Caco-2 (cell line): ENCODE results near the gene DCTN2. TPM values are rescaled to one million over a fixed set of nuclear protein-coding genes. Genes with fewer than 3 reads are reported as not detected.
"Not testable (repeated sequence)": the region's sequence is repeated elsewhere in the genome, so short reads cannot be mapped to it uniquely, and the experiment has no call there.

Experiments
- BruUV-seq: library from RNA; stranded (reverse); fragments of 400-500 nt; replicated peaks from 2 replicates; lab custom pipeline; 2021; lab: Mats Ljungman, UMichigan
- CTCF ChIA-PET: fragments of 300-600 bp; sonication (Branson Sonifier 250); formaldehyde crosslinking; loops from one replicate; lab custom pipeline; 2022; ENCODE audit warnings: antibody characterized with exemption; lab: Charles Lee
- POLR2A ChIA-PET: fragments of 300-600 bp; sonication (Branson Sonifier 250); formaldehyde crosslinking; loops from one replicate; lab custom pipeline; 2022; ENCODE audit warnings: antibody characterized with exemption; lab: Charles Lee
- DNase-seq, 2 experiments: peaks; one replicate each; pipeline versions ENCODE4 v3.0.0 to v3.0.0-alpha.2; 2020 to 2022
- H3K27me3 ChIP-seq: replicated peaks from 2 replicates; pipeline ENCODE4 v1.6.0; 2011; ENCODE audit warnings: low read length; ENCODE audit not compliant: control insufficient read depth, insufficient read depth
- H3K36me3 ChIP-seq: 2 replicates; pipeline ENCODE4 v1.5.1; 2011; ENCODE audit warnings: low read length; ENCODE audit not compliant: control insufficient read depth, insufficient read depth
- H3K4me1 ChIP-seq: fragments of 250-450 bp; sonication (Bioruptor Pico); 2 replicates; pipeline ENCODE4 v1.5.1; 2020; ENCODE audit warnings: mild to moderate bottlenecking
- H3K4me3 ChIP-seq: 2 replicates; pipeline ENCODE4 v1.5.1; 2011; ENCODE audit warnings: low read depth, mild to moderate bottlenecking, control low read depth, low read length
- H3K9me3 ChIP-seq: fragments of 250-450 bp; sonication (Bioruptor Pico); 2 replicates; pipeline ENCODE4 v1.5.1; 2020; ENCODE audit warnings: mild to moderate bottlenecking, moderate library complexity
- H3K27ac Mint-ChIP-seq: one replicate; pipeline ENCODE4 v1.8.0; 2022; ENCODE audit warnings: mixed read lengths; ENCODE audit not compliant: unreplicated experiment
- H3K27me3 Mint-ChIP-seq: one replicate; pipeline ENCODE4 v1.8.0; 2022; ENCODE audit warnings: mixed read lengths; ENCODE audit not compliant: insufficient read depth, unreplicated experiment
- H3K36me3 Mint-ChIP-seq: one replicate; pipeline ENCODE4 v1.8.0; 2022; ENCODE audit warnings: mild to moderate bottlenecking, mixed read lengths; ENCODE audit not compliant: insufficient read depth, unreplicated experiment
- H3K4me1 Mint-ChIP-seq: one replicate; pipeline ENCODE4 v1.8.0; 2022; ENCODE audit warnings: low read depth, mixed read lengths; ENCODE audit not compliant: unreplicated experiment
- H3K4me3 Mint-ChIP-seq: one replicate; pipeline ENCODE4 v1.8.0; 2022; ENCODE audit warnings: mild to moderate bottlenecking, moderate library complexity, mixed read lengths; ENCODE audit not compliant: unreplicated experiment
- H3K9me3 Mint-ChIP-seq: one replicate; pipeline ENCODE4 v1.8.0; 2022; ENCODE audit warnings: mixed read lengths; ENCODE audit not compliant: unreplicated experiment
- intact Hi-C: fragments of 100-400 bp; cut with micrococcal nuclease; formaldehyde crosslinking; loops from one replicate; pipeline ENCODE4 v1.10.0; 2022; ENCODE audit not compliant: unreplicated experiment
- total RNA-seq: library from RNA; stranded (reverse); gene quantifications from 2 replicates; pipeline ENCODE4 v1.2.3, GENCODE V29; 2022
- TF ChIP-seq, protein P1 (sequence below), 2 experiments: fragments of 200-600 bp in 1 of 2; IDR thresholded peaks; 1 replicate in 1 of 2; 2 replicates in 1 of 2; pipeline versions ENCODE4 v1.5.1 to v1.8.0; 2011 to 2022; ENCODE audit warnings: antibody characterized with exemption in 1 of 2, control low read depth in 1 of 2, inconsistent platforms in 1 of 2, low read depth in 1 of 2, low read length in 1 of 2, mild to moderate bottlenecking in 1 of 2, moderate library complexity in 1 of 2; ENCODE audit not compliant: insufficient read depth in 1 of 2, severe bottlenecking in 1 of 2, unreplicated experiment in 1 of 2

DCTN2 gene
- total RNA-seq, 1 experiment from 2014 or later: 94.4 TPM

GRCh38 chr12:57575771-57576612 lies 29.0 kb upstream of the DCTN2 start:
- H3K36me3 Mint-ChIP-seq: peaks cover 7% of the 10 kb centered on the region
- CTCF ChIA-PET: no interaction called here

DNA sequence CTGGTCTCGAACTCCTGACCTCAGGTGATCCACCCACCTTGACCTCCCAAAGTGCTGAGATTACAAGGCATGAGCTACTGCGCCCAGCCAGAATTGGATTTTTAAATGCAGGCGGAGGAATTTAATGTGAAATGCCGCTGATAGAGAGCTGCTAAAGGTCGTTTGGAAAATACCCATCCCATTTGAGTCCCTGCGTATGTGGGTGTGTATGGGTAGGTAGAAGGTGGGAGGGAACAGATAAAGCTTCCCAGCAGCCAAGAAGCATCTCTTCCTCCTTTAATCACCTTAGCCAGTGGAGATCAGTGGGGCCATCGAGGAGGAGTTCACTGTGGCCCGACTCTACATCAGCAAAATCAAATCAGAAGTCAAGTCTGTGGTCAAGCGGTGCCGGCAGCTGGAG lies 27.8 kb upstream of the DCTN2 start:
- TF ChIP-seq, protein P1, sequence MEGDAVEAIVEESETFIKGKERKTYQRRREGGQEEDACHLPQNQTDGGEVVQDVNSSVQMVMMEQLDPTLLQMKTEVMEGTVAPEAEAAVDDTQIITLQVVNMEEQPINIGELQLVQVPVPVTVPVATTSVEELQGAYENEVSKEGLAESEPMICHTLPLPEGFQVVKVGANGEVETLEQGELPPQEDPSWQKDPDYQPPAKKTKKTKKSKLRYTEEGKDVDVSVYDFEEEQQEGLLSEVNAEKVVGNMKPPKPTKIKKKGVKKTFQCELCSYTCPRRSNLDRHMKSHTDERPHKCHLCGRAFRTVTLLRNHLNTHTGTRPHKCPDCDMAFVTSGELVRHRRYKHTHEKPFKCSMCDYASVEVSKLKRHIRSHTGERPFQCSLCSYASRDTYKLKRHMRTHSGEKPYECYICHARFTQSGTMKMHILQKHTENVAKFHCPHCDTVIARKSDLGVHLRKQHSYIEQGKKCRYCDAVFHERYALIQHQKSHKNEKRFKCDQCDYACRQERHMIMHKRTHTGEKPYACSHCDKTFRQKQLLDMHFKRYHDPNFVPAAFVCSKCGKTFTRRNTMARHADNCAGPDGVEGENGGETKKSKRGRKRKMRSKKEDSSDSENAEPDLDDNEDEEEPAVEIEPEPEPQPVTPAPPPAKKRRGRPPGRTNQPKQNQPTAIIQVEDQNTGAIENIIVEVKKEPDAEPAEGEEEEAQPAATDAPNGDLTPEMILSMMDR (IDR thresholded peaks at IDR 0.05; ENCODE audit: insufficient read depth in 1 of 2, low read depth in 1 of 2, low read length in 1 of 2, severe bottlenecking in 1 of 2, unreplicated experiment in 1 of 2): no peak
- Histone ChIP-seq H3K4me1 (peaks cover 12% of the 10 kb centered on the region), H3K27me3 (no peaks in the 10 kb centered on the region), H3K9me3 (no peaks in the 10 kb centered on the region), H3K4me3 (no peak overlapping the region), H3K36me3 (no peaks in the 10 kb centered on the region)
- BruUV-seq: no TSS peak
- DNase-seq: no peak
- no peaks in the 10 kb centered on the region for H3K9me3 Mint-ChIP-seq
- POLR2A ChIA-PET: no interaction called here
- no peaks in the 10 kb centered on the region for H3K27me3 Mint-ChIP-seq
- H3K36me3 Mint-ChIP-seq: peaks cover 7% of the 10 kb centered on the region
- CTCF ChIA-PET: interaction anchor here (0.6 kb wide), 1 partner anchor 19 kb away, joined by 5 read pairs; no protein-coding TSS in a partner anchor
- no peak overlapping the region for H3K27ac Mint-ChIP-seq
- intact Hi-C loops: no loop called here
- peaks cover 6% of the 10 kb centered on the region for H3K4me1 Mint-ChIP-seq
- H3K4me3 Mint-ChIP-seq: no peak overlapping the region

More at GRCh38 chr12:57575771-57576612, 29.0 kb upstream of the DCTN2 start:
- no peak overlapping the region for H3K4me3 ChIP-seq
- DNase-seq: peak in 1 of 2 experiments; percentile 38
- H3K27me3 Mint-ChIP-seq: no peaks in the 10 kb centered on the region
- TF ChIP-seq, protein P1 (IDR thresholded peaks at IDR 0.05; ENCODE audit: insufficient read depth in 1 of 2, low read depth in 1 of 2, low read length in 1 of 2, severe bottlenecking in 1 of 2, unreplicated experiment in 1 of 2): no peak
- H3K27ac Mint-ChIP-seq: no peak overlapping the region
- BruUV-seq: no TSS peak
- H3K4me3 Mint-ChIP-seq: no peak overlapping the region
- H3K9me3 ChIP-seq: no peaks in the 10 kb centered on the region
- POLR2A ChIA-PET: no interaction called here
- peaks cover 17% of the 10 kb centered on the region for H3K4me1 ChIP-seq
- intact Hi-C loops: no loop called here
- H3K27me3 ChIP-seq: no peaks in the 10 kb centered on the region
- H3K4me1 Mint-ChIP-seq: peaks cover 8% of the 10 kb centered on the region
- no peaks in the 10 kb centered on the region for H3K9me3 Mint-ChIP-seq
- H3K36me3 ChIP-seq: no peaks in the 10 kb centered on the region

DNA sequence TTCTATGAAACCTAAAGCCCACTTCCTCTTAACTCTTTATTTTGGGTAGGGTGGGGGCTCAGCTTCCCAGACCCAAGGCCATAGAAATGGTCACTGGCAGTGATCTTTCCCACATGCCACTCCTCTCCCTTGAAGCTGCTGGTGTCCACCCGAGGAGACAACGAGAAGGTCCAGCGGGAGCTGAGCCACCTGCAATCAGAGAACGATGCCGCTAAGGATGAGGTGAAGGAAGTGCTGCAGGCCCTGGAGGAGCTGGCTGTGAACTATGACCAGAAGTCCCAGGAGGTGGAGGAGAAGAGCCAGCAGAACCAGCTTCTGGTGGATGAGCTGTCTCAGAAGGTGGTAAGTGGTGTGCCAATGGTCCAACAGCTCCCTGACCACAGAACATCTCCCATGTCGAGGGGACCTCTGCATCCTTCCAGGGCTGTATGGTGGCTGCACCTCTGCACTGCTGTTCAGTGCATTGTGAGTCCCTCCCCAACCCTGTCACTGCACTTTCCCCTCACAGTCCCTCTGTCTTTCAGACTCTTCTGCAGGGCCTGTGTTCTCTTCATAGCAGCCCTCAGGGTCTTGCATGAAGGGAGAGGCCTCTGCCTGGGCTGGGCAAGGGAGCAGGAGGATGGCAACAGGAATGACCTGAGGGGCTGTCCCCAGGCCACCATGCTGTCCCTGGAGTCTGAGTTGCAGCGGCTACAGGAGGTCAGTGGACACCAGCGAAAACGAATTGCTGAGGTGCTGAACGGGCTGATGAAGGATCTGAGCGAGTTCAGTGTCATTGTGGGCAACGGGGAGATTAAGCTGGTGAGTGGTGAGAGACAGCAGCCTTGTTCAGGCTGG lies 25.2 kb upstream of the DCTN2 start:
- ChIA-PET POLR2A (no interaction called here), CTCF (interaction anchor here (0.5 kb wide), 1 partner anchor 11 kb away, joined by 4 read pairs; no protein-coding TSS in a partner anchor)
- no TSS peak for BruUV-seq
- Mint-ChIP-seq H3K9me3 (no peaks in the 10 kb centered on the region), H3K36me3 (peaks cover 7% of the 10 kb centered on the region), H3K27ac (no peak overlapping the region), H3K4me1 (no peaks in the 10 kb centered on the region), H3K4me3 (no peak overlapping the region), H3K27me3 (peaks cover 3% of the 10 kb centered on the region)
- TF ChIP-seq, protein P1 (IDR thresholded peaks at IDR 0.05; ENCODE audit: insufficient read depth in 1 of 2, low read depth in 1 of 2, low read length in 1 of 2, severe bottlenecking in 1 of 2, unreplicated experiment in 1 of 2): no peak
- no peaks in the 10 kb centered on the region for H3K27me3 ChIP-seq
- H3K36me3 ChIP-seq: no peaks in the 10 kb centered on the region
- no peak for DNase-seq
- no peaks in the 10 kb centered on the region for H3K9me3 ChIP-seq
- intact Hi-C loops: no loop called here
- 0 out of 2 replicates have a peak, but pooled peaks cover 4% of the 10 kb centered on the region for H3K4me1 ChIP-seq
- no peak overlapping the region for H3K4me3 ChIP-seq

DNA sequence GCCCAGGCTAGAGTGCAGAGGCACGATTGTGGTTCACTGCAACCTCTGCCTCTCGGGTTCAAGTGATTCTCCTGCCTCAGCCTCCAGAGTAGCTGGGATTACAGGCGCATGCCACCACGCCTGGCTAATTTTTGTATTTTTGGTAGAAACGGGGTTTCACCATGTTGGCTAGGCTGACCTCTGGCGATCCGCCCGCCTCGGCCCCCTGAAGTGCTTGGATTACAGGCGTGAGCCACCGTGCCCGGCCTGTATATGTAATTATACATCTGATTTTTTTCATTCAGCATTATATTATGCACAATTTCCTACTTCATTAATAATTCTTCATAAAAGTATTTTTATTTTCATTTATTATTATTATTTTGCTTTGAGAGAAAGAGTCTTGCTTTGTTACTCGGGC lies 23.4 kb upstream of the DCTN2 start:
- H3K36me3 ChIP-seq, BruUV-seq, H3K4me3 Mint-ChIP-seq, H3K9me3 ChIP-seq, H3K27me3 Mint-ChIP-seq, H3K27ac Mint-ChIP-seq, POLR2A ChIA-PET, intact Hi-C loops, H3K9me3 Mint-ChIP-seq, H3K4me1 Mint-ChIP-seq, H3K27me3 ChIP-seq, H3K4me1 ChIP-seq, H3K4me3 ChIP-seq, DNase-seq, H3K36me3 Mint-ChIP-seq: not testable (repeated sequence)
- CTCF ChIA-PET: interaction anchor here (0.9 kb wide), 1 partner anchor 24 kb away, joined by 3 read pairs; no protein-coding TSS in a partner anchor
